GM19238 (cell line): Measurements from ENCODE around the gene SPATA16.
"Not testable (repeated sequence)": the region's sequence is repeated elsewhere in the genome, so short reads cannot be mapped to it uniquely, and the experiment has no call there.

Source experiments
- DNase-seq: peaks from one replicate; pipeline ENCODE4 v3.0.0; 2011; ENCODE audit warnings: low spot score; ENCODE audit not compliant: insufficient read length

The SPATA16 gene

DNA sequence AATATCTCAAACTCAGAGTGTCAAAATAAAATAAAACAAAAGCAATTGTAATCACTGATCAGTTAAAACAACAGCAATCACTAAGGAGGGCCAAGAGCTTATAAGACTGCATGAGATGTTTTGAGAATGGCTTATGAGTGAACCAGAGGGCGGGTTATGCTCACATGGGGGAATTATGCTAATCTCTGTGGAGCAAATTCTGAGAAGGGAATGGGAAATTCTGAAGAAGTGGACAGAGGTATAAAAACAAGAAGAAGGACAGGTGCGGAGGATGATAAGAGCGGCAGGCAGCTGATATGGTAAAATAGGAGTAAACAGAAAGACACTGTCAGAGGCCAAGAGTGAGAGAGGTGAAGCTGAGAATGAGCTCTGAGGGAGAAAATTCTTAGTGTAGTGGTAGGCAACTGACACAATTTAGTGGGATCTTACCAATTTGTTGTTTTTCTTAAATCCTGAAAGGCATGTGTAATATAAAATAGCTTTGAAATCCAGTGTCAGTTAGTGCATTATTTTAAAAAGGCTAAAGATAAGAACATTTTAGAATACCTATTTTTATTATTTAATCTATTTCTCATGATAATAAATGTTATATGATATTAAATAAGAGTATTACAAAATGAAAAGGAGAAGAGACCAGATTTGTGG, 133.8 kb downstream of the SPATA16 start:
- DNase-seq, result no peak

DNA sequence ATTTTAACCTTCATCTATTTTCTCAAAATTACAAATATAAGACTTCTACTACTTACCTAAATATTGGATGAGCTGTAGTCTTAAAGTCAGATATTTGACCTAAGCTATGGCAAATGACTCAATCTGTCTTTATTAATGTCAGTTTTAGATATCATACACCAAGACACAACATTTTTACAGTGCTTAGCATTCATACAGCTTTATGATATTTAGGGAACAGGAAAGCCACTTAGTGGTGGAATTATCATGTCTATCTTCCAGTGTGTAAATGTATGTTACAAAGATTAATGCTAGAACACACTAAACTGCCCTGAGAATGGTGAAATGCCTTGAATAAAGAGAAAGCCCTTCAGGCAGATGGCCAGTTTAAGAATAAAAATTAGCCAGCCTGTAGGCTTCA, 135.0 kb downstream of the SPATA16 start:
- DNase-seq, result no peak

DNA sequence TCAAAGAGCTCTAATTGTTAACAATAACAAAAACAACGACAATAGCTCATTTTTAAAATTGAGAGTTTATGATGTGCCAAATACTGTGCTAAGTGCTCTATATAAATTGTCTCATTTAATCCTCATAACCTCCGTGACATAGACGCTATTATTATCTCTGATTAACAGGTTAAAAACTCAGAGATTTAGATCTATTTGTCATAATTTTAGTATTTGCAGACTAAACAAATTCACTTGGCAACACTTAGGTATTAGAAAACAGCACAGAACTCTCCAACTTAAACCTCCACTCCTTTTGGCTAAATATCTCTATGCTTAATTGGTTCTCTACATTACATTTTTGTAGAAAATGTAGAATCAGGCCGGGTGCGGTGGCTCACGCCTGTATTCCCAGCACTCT, 136.4 kb downstream of the SPATA16 start:
- DNase-seq, result no peak

DNA sequence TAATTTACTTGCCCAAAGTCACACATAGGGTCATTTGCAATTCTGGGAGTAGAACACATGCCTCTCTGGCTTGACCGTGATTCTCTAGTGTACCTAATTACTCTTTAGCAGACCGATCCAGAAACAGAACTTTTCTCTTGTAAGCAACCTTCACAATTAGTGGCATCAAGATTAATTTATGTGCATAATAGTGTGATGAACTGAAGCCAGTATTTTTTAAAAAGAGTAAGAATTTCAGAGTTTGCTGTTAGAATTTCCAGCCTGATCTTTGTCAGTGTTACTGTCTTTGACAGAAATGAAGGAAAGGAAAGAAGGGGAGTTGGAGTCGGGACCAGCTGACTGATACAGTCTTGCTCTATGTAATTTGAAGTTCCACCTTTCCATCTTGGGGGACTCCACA, 137.1 kb downstream of the SPATA16 start:
- DNase-seq, result no peak

DNA sequence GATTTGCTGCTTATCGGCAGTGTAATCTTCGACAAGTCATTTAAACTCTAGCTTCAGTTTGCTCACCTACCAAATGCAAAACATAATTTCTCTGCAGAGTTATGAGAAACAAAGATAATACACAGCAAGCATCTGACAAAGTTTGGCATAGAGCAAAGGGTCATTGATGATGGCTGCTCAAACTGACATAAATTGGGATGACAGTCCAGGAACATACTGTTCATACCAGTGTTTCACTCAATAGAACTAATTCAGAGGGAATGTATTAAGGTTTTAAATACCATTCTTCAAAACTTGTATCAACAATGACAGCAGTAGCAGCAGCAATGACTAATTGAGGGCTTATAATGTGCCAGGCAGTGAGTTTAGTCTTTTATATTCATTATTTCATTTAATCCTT, 137.6 kb downstream of the SPATA16 start:
- DNase-seq, result no peak

DNA sequence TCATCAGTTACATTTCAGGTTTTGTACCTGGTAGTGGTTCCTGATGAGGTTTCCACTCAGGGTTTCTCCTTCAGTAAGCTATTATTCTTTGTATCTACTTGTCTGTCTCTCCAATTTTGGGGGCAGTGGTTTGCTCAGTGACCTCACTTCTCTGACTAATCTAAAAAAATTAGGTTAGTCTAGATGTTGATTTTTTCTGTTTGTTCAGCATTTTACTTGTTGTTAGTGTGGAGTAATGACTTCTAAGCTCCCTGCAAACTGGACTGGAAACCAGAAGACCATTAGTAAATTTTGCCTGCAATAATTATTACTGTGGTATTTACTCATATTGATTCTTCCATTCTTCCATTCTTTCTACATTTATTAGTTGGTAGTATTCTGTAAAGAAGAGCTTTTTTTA, 139.4 kb downstream of the SPATA16 start:
- no peak for DNase-seq

DNA sequence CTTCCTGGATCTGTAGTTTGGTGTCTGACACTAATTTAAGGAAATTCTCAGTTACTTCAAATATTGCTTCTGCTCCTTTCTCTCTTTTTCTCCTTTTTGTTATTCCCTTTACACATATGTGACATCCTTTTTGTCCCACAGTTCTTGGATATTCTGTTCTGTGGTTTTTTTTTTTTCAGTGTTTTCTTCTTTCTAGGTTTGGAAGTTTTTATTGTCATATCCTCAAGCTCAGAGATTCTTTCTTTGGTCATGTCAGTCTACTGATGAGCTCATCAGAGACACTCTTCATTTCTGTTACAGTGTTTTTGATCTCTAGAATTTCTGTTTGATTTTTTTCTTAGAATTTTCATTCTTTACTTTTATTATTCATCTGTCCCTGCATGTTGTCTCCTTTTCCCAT, 140.5 kb downstream of the SPATA16 start:
- DNase-seq, result no peak

DNA sequence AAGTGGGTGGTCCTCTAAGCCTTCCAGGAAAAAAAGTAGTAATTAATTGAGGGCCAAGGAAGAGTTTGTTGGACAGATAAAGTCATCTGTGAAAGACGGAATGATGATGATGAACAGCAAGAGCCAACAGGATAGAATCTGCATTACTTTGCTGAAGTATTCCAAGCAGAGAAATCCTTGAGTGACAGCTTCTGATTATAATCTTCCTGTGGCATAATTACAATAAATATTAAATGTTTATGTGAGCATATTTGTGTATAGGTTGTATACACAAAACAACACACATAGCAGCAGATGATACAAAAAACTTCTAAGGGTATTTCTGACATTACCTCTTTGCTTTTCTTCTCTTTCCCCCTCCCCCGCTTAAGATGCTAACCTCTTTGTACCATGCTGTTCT, 147.6 kb downstream of the SPATA16 start:
- no peak for DNase-seq

DNA sequence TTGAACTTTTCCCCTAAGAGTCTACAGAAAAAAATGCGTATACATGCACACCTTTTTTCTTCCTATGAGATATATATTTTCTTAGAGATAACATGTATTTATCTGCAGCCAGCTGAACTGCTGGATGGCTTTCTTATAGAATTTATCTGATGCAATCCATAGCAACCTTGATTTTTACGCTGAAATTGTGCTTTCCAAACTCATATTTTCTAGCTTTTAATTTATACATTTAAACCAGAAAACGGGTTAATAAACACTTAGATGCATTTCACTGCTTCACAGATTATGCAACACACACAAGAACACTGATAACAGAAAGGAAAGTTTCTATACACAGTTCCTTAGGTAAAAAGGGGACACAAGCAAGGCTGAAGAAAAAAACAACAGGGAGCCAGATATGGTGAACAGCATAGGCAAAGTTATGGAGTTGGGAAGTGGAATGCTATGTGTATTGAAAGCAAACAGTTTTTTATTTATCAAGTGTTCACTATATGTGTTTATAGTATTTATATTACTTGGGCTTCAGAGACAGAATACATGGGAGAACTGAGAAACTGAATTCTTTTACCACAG, 149.5 kb downstream of the SPATA16 start:
- DNase-seq, result no peak

DNA sequence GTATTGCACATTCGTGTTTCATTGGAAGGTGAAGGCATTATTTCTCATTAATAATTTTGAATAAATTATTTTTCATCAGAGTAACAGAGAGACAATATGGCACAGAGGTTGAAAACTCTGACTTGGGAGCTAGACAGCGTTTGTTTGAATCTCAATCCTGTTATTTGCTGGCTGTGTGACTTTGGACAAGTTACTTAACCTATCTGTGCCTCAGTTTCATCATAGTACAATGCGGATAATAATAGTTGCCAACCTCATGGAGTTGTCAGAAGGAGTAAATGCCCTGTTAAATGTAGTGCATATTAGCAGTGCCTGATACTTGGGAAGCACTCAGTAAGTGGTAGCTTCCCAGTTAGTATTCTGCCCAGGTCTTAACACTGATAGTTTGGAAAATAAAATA, 151.7 kb downstream of the SPATA16 start:
- DNase-seq, result no peak

DNA sequence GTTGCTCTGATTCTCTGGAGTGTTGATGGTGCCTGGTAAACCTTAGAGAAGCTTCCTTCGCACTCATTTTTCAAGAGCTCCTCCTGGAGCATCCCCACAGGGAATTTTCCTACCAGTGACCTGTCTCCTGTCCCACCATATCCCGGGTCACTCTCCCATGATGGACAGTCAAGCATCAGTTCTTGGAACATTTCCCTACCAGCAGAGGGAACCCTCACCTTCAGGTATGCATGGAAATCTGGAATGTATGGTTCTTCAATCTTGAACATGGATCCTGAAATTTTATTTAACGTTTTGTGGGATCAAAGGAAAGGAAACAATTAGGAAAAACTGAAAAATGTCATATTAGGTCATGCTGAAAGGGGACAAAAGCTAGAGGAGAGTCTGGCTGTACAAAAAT, 153.8 kb downstream of the SPATA16 start:
- no peak for DNase-seq

DNA sequence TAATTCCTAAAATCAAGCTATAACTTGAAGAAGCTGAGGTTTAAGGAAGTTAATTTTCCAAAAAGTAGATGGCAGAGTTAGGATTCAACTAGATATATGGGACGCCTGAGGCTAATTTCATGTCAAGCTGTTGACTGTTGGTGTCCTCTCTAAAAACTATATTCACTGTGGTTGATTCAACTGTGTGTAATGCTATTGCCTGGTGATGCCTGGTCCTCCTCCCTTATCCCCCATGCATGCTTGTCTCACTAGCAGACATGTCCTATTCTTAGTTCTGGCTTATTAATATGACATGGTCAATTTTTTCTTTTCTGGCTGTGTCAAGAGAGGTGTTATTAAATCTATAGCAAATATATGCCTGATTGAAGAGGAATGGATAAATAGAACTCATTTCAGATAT, 156.1 kb downstream of the SPATA16 start:
- DNase-seq, result no peak

DNA sequence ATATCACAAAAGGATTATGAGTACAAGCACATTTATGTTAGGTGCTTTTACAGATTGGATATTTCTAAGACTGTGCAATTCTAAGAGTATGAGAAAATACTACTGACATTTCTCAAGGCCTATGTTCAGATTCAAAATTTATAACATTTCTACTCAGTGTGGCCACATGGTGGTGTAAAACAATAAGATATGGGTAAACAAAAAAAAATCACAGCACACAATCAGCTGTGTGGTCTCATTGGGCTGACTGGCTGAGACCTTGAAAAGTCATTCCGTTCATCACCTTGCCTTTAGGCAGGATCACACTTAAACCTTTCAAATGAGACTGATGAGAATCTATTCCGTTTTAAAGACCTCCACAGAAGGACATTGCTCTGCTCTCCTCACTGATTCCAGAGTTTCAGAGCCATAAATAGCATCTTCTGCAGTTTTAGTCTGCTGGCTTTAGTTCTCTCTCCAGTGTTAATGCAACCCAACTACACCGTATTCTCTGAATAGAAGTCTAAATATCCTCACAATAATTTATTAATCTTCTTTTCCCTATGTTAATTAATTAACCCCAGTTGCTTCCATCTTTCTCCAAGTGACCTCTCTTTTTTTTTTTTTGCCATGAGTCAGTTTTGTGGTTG, 158.2 kb downstream of the SPATA16 start:
- DNase-seq, result no peak

DNA sequence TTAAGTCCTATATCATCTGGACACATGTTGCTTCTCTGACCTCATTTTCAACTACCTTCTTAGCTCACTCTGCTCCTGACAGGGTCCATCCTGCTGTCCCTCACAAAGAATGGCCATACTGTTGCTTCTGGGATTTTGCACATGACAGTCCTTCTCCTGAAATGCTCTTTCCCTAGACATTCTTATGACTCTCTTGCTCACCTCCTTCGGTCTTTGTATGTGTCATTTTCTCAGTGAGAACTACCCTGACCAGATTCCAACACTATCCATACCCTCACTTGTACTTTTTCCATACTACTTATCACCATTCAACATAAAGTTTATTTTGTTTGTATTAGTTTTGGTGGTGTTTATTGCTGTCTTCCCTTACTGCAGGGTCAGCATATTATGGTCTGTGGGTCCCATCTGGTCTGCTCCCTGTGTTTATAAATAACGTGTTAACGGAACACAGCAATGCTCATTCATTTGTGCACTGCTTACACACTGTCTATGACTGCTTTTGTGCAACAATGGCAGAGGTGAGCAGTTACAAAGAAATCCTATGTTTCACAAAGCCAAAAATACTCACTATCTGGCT, 159.5 kb downstream of the SPATA16 start:
- DNase-seq, result no peak

DNA sequence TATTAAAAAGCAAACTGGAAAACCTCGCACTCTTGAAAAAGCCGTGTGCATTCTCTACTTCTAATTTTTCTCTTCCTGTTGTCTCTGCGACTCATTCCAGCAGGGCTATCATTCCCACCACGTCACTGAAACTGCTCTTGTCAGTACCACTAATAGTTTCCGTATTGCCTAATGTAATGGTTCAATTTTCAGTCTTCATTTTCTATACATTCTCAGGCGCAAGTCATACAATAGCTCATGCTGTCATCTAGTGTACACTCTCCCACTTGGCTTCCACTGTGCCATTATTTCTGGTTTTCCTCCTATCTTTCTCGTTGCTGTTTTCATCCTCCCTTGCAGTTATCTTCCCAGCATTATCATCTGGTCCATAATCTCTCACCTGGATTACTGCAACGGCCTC, 160.2 kb downstream of the SPATA16 start:
- no peak for DNase-seq

DNA sequence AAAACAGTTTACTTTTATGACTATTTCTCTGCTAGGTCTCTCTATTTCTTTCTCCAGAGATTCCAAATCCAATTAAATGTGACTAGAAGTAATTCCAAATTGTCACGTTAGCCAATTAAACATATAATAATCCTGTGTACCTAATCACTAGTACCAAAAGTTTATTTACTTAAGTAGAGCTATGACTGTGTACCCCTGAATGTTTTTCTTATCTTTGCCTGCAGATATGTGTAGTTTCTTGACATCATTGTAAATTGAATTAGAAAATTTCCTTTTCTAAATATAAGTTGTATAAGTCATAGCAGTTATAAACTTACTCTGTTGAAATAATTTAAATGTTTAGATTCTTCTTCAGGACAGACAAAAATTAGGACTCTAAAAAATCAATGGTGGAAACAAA, 163.3 kb downstream of the SPATA16 start:
- no peak for DNase-seq

DNA sequence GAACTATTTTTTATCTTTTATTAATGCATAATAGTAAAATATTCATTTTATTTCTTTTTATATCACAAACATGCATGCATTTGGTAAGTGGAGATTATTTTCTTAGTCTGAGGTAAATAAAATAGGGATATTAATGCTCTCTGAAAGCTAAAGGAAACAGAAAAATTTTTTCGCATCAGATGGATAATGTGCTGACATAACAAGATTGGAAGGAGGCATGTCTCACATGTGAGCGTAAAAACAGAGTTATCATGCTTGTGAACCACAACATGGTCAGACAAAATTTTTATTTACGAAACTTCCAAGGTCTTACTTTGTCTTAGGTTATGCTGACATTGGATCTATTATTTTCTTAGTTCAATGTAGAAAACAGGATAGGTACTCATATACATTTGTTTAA, 166.1 kb downstream of the SPATA16 start:
- no peak for DNase-seq

DNA sequence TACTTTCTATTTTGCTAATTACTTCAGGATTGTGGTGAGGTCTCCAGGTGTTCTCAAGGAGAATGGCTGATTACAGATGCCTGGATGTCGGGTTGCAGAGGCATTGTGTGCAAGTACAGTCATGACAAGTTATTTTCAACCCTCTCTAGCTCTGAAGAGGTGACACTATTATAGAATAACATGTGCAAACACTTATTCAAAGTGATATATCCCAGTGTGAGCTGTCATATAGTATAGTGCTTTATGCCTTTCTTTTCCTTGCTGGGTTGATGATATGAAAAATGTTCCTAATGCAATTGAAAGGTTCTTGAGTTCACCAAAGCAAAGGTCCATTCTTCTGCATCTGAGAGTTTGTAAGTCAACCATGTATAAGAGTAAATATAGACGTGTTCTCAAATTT, 167.2 kb downstream of the SPATA16 start:
- no peak for DNase-seq

DNA sequence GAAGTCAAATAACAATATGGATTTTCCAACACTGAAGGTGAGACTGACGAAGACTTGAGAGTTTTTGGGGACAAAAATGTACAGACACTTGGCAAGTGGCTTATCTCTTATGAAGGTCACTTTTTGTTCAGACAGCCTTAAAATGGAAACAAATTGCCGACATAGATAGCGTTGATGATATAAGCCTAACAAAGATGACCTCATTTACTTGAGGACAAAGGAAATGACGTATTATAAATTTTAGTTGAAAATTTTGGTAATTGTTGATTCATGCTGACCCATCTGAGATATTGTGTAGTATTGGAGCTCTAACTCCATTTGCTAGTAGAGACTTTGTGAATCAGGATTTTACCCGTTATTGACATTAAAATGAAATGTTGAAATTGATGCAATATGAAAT, 168.3 kb downstream of the SPATA16 start:
- no peak for DNase-seq

DNA sequence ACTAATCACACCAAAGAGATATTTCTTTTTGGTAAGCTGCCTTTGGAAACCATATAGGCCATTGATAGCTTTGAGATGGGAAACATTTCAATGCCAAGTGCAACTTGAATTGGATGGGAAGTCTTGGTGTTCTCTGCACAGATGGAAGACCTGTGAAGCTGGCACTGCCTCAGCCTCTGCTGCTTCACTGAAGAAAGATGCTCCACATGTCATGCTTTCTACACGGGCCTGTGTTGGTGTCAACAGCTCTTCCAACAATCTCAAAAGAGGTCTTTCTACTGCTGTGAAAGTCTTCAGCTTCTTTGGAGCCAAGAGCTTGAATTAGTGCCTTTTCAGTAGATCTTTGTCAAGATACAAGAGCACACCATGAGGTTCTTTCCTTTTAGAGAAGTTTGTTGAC, 169.0 kb downstream of the SPATA16 start:
- no peak for DNase-seq

DNA sequence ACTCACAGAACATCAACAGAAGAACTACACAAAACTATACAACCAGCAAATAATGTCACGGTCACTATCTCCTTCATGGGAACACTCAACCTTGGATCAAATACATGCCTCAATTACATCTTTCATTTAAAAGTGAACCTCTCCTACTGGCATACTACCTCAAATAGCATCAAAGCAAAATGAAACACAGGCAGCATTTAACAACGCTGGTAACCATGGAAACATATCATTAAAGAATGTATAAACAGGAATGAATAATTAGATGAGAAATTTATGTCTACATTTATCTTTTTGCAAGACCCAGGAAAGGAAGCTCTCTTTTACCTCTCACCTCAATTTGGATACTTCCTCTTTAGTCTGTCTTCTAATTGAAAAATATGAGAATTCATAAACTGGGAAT, 172.4 kb downstream of the SPATA16 start:
- no peak for DNase-seq

DNA sequence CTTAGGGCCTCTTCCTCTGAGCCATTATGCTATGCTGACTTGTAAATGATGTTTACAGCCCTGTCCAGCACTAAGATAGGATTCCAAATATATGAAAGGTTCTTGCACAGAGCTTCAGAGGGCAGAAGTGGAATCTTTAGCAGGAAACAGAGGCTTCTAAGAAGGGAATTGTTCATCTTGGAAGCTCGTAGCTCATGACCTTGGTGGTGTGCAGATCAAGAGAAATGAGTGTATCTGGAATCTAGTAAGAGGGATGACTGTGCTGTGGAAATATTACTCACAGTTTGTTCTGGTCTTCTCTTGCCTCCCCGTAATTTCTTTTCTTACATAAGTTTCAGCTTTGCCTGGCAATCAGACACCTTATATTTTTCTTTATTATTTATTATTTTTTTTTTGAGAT, 175.8 kb downstream of the SPATA16 start:
- DNase-seq, result no peak

DNA sequence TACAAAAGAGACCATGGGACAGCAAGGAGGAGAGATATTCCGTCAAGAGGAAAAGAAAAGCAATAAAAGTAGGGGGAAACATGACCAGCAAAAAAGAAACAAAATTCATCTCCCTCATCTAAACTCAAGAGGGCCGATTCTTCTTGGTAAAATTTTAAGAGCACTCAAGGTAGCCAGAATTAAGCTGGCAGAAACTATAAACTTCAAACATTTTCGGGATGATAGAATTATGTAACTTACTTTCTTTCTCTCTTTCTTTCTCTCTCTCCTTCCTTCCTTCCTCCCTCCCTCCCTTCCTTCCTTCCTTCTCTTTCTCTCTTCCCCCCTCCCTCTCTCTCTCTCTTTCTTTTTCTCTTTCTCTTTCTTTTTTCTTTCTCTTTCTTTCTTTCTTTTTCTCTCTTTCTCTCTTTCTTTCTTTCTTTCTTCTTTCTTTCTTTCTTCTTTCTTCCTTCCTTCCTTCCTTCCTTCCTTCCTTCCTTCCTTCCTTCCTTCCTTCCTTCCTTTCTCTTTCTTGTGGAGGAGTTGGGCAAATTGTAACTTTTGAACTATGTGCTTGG, 180.3 kb downstream of the SPATA16 start:
- DNase-seq, result not testable (repeated sequence)
